ENCODE measurements around the gene SLC13A2.

GRCh38 chr17:28443901-28444638, 29.4 kb upstream of the SLC13A2 start:
- TF ChIP-seq CTCF (IDR thresholded peaks at IDR 0.05): no peak
- TF ChIP-seq POLR2AphosphoS5 (IDR thresholded peaks at IDR 0.05): no peak
- TF ChIP-seq EP300 (IDR thresholded peaks at IDR 0.05): no peak

All from sigmoid colon (tissue), 4 donors.